HG02798 (cell line): Measurements from ENCODE around the gene LCOR.

ENCODE experiments used
- ATAC-seq: cut with Tn5 transposase; IDR thresholded peaks from one replicate; pipeline ENCODE4 v1.9.1; 2021; ENCODE audit warnings: mild to moderate bottlenecking; ENCODE audit not compliant: unreplicated experiment, poor library complexity

The LCOR gene

GRCh38 chr10:96978621-96979154, 146.6 kb downstream of the LCOR start:
- ATAC-seq: peak; percentile 79

GRCh38 chr10:96982149-96982930, 150.2 kb downstream of the LCOR start:
- no peak for ATAC-seq

DNA sequence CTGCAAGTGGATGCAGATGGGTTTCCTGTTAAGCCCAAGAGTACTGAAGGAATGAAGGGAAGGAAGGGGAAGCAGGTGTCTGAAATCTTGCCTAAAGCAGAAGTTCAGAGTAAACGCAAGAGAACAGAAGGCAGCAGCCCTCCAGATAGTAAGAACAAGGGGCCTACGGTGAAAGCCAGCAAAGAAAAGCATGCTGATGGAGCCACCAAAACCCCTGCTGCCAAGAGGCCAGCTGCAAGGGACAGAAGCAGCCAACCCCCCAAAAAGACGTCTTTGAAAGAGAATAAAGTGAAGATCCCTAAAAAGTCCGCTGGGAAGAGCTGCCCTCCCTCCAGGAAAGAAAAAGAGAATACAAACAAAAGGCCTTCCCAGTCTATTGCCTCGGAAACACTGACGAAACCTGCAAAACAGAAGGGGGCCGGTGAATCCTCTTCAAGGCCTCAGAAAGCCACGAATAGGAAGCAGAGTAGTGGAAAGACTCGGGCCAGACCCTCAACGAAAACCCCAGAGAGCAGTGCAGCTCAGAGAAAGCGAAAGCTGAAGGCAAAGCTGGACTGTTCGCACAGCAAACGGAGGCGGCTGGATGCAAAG, 152.5 kb downstream of the LCOR start:
- ATAC-seq: no peak

- ATAC-seq: no peak
These were observed 154.2 kb downstream of the LCOR start for GRCh38 chr10:96986200-96986856.

DNA sequence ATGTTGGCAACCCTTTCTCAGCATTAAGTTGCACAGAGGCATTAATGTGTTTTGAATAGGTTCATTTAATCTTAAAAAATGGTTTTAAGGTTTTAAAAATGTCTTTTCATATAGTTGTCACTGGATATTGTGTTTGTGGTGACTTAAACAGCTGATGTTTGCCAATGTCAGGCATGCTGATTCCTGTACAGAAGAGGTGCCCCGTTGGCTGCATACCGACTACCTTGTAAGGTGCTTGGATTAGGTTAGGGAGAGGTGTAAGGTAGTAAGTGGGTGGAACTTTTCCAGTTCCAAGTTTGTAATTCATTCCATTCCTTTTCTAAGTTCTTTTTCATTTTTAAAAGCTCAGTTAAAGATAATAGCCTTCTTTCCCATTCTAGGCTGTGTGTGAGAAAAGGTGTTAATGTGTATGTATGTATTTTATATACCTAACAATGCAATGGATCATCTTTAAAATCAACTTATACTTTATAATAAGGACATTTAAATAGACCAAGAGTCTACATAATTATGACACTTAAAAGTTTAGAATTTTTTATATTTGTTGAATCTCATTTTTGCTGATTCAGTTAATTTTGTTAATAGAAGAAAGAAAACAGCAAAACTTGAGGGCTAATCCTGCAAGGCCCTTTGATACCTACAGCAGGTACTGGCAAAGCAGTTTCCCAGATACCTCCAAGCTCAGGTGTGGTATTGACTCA, 155.2 kb downstream of the LCOR start:
- ATAC-seq: no peak

- ATAC-seq: no peak
These were observed 155.7 kb downstream of the LCOR start for GRCh38 chr10:96987842-96988175.

GRCh38 chr10:96988426-96988825, 156.3 kb downstream of the LCOR start:
- ATAC-seq: no peak

DNA sequence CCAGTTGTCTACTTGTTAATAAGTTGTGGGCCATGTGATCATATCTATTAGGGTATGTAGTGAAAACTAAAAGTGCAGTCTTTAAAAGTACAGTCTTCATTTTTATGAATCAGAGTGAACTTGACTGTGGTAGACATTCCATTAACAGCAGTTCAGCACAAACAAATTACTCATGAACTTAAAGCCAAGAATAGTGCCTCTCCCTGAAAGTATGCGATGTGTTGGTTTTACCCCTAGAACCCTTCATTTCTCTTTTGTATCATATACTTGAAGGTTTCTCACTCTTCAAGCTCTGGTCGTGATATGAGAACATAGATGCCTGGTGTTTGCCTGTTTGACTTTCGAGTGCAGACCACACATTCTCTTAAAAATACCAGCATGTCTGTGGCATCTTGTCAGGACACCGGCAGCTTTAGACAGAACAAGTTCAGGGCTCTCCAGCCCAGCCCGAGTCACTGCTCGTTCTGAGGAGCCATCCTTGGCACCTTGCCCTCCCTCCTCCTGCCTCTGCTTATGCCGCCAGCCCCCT, 159.3 kb downstream of the LCOR start:
- ATAC-seq: peak; percentile 66

DNA sequence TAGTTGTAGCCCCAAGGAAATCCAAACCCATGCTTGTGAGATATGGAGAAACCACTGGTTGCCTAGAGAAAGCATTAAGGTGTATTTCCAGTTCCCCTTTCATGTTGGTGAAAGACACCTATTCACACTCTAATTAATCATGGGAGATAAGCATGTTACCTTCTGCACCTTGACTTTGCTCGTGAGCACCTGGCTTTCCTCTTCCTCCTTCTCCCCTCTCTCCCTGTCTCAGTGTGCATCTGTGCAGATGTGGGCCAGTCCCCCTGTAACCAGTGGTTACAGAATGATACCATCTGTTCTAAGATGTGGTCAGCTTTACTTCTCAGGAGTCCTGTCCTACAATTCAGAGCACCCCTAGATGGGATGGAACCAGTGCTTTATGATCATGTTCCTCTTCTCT, 160.6 kb downstream of the LCOR start:
- ATAC-seq: peak; percentile 68

GRCh38 chr10:96995851-96996250, 163.8 kb downstream of the LCOR start:
- no peak for ATAC-seq

GRCh38 chr10:96996275-96996965, 164.3 kb downstream of the LCOR start:
- ATAC-seq: no peak

DNA sequence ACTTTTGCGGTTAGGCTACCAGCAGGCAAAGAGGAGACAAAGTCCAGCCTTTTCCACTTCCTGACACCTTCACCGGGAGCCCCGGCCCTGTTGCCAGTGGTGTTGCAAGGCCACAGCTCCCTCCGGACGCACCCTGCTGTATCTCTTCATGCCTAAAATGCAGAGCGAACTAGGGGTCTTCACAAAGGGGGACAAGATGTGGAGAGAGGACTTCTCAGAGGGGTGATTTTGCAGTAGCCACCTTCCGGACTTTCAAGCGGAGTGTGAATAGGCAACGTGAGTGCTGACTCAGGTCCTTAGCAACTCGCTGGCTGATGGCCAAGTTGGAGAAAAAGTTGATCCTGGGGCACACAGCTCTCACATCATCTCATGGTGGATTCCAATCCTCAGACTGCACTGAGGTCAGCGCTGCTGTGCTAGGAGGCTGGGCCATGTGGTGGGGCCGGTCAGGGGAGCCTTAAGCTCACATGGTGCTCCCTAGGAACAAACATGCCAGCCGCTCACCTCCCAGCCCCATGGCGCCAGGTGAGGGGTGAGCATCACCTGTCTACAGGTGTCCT, 166.3 kb downstream of the LCOR start:
- no peak for ATAC-seq

- ATAC-seq: no peak
These were observed 167.2 kb downstream of the LCOR start for GRCh38 chr10:96999337-96999736.

GRCh38 chr10:96999987-97000386, 167.9 kb downstream of the LCOR start:
- ATAC-seq: no peak

- no peak for ATAC-seq
These were observed 168.5 kb downstream of the LCOR start for GRCh38 chr10:97000487-97001182.

GRCh38 chr10:97001183-97001991, 169.3 kb downstream of the LCOR start:
- ATAC-seq: no peak

- no peak for ATAC-seq
These were observed 170.6 kb downstream of the LCOR start for GRCh38 chr10:97002670-97003069.

DNA sequence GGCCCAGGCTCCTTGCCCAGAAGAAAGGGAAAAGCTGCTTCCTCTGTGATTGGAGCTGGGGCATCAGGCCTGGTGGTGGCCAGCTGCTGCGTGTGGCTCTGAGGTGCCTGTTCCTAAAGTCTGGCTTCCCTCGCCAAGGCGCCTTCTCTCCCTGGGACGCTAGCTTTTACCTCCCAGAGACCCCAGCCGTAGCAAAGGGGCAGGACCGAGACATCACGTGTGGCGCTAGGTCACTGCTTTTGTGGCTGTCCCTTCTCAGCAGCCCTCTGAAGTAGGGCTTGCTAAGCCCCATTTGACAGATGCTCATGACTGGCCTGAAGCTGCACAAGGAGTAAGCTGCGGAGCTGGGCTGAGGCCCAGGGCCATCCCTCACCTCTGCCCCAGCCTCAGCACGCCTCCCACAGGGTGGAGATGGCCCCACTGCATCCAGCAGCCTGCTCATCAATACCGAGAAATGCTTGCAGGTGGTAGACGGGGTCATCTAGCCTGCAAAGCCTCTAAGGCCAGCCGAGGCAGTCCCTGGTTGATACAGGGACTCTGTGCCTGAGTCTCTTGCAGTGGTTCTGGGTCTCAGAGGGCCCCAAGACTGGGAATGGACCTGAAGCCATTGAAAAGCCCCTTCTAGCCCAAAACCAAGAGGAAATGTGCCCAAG, 171.2 kb downstream of the LCOR start:
- no peak for ATAC-seq
